Natural killer cell (primary cell): ENCODE measurements around the gene PLEKHG4B. TPM values are rescaled to one million over a fixed set of nuclear protein-coding genes. Genes with fewer than 3 reads are reported as not detected.
"Not testable (repeated sequence)": the region's sequence is repeated elsewhere in the genome, so short reads cannot be mapped to it uniquely, and the experiment has no call there.

Source experiments
- ATAC-seq, 3 donors: fragments of 150-1000 bp in 2 of 3; fragments of 200-7000 bp in 1 of 3; cut with Tn5 transposase; 1 replicate in 1 of 3; 2 replicates in 2 of 3; pipeline ENCODE4 v1.10.0; 2021; ENCODE audit warnings: mild to moderate bottlenecking in 2 of 3, moderate library complexity in 2 of 3
- DNase-seq, 2 donors: peaks; one replicate each; pipeline versions ENCODE4 v3.0.0 to v3.0.0-alpha.2; 2013 to 2021; ENCODE audit warnings: mixed read lengths in 1 of 2
- H3K27ac ChIP-seq: one replicate; pipeline ENCODE4 v1.5.1; 2013; ENCODE audit warnings: mild to moderate bottlenecking, low read length
- H3K27me3 ChIP-seq: one replicate; pipeline ENCODE4 v1.6.1; 2013; ENCODE audit warnings: low read length; ENCODE audit not compliant: control insufficient read depth, insufficient read depth
- H3K36me3 ChIP-seq: one replicate; pipeline ENCODE4 v1.6.1; 2013; ENCODE audit warnings: low read length; ENCODE audit not compliant: control insufficient read depth, insufficient read depth
- H3K4me1 ChIP-seq: one replicate; pipeline ENCODE4 v1.6.1; 2013; ENCODE audit warnings: low read length; ENCODE audit not compliant: control insufficient read depth, insufficient read depth
- H3K4me3 ChIP-seq: one replicate; pipeline ENCODE4 v1.5.1; 2013; ENCODE audit warnings: low read length
- H3K9me3 ChIP-seq: one replicate; pipeline ENCODE4 v1.6.1; 2013; ENCODE audit warnings: low read length; ENCODE audit not compliant: control insufficient read depth, insufficient read depth
- H3K27ac Mint-ChIP-seq, 2 donors: one replicate each; pipeline ENCODE4 v1.8.0; 2022; ENCODE audit warnings: mild to moderate bottlenecking in 2 of 2, mixed read lengths in 2 of 2, moderate library complexity in 1 of 2
- H3K27me3 Mint-ChIP-seq, 2 donors: one replicate each; pipeline ENCODE4 v1.8.0; 2022; ENCODE audit warnings: low read depth in 2 of 2, mixed read lengths in 2 of 2
- H3K36me3 Mint-ChIP-seq: one replicate; pipeline ENCODE4 v1.8.0; 2022; ENCODE audit warnings: mixed read lengths
- H3K4me1 Mint-ChIP-seq, 2 donors: one replicate each; pipeline ENCODE4 v1.8.0; 2022; ENCODE audit warnings: mixed read lengths in 2 of 2
- H3K4me3 Mint-ChIP-seq: one replicate; pipeline ENCODE4 v1.8.0; 2022; ENCODE audit warnings: mild to moderate bottlenecking, moderate library complexity, mixed read lengths
- H3K9me3 Mint-ChIP-seq, 2 donors: one replicate each; pipeline ENCODE4 v1.8.0; 2022; ENCODE audit warnings: mixed read lengths in 2 of 2
- WGBS: methylation state at CpG from one replicate; pipeline ENCODE4 v1.1.7; 2013; ENCODE audit warnings: missing lambda C conversion rate; ENCODE audit not compliant: insufficient coverage; 5-methylcytosine and 5-hydroxymethylcytosine counted together
- intact Hi-C: fragments of 100-400 bp; cut with micrococcal nuclease; formaldehyde crosslinking; loops from one replicate; pipeline ENCODE4 v1.14.2; 2022
- total RNA-seq, 4 donors: library from RNA; stranded (reverse); fragments of 120-200 nt in 1 of 4; gene quantifications; one replicate each; pipeline versions ENCODE4 v1.2.3 to v1.2.4, GENCODE V29; 2013 to 2022
- TF ChIP-seq, protein P1 (sequence below): fragments of 200-600 bp; IDR thresholded peaks from one replicate; pipeline ENCODE4 v1.8.0; 2022; ENCODE audit warnings: antibody characterized with exemption

Gene PLEKHG4B
- total RNA-seq, 3 donors from 2014 or later (not counting 1 experiment from before 2014, with no cell fraction given) = 0.07 TPM; not detected in 2

- TF ChIP-seq, protein P1, sequence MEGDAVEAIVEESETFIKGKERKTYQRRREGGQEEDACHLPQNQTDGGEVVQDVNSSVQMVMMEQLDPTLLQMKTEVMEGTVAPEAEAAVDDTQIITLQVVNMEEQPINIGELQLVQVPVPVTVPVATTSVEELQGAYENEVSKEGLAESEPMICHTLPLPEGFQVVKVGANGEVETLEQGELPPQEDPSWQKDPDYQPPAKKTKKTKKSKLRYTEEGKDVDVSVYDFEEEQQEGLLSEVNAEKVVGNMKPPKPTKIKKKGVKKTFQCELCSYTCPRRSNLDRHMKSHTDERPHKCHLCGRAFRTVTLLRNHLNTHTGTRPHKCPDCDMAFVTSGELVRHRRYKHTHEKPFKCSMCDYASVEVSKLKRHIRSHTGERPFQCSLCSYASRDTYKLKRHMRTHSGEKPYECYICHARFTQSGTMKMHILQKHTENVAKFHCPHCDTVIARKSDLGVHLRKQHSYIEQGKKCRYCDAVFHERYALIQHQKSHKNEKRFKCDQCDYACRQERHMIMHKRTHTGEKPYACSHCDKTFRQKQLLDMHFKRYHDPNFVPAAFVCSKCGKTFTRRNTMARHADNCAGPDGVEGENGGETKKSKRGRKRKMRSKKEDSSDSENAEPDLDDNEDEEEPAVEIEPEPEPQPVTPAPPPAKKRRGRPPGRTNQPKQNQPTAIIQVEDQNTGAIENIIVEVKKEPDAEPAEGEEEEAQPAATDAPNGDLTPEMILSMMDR = no peak
- no peak overlapping the region for H3K27ac ChIP-seq
- H3K4me1 ChIP-seq = no peaks in the 10 kb centered on the region
- Mint-ChIP-seq H3K36me3 (no peaks in the 10 kb centered on the region), H3K4me3 (no peak overlapping the region), H3K9me3 (no peaks in the 10 kb centered on the region), H3K27ac (no peak overlapping the region), H3K4me1 (no peaks in the 10 kb centered on the region), H3K27me3 (peaks cover 0 to 3% of the 10 kb centered on the region in 2 donors)
- H3K27me3 ChIP-seq = no peaks in the 10 kb centered on the region
- H3K9me3 ChIP-seq = no peaks in the 10 kb centered on the region
- no peak overlapping the region for H3K4me3 ChIP-seq
- no peaks in the 10 kb centered on the region for H3K36me3 ChIP-seq
- intact Hi-C loops = no loop called here
- 67% methylated on average over 5 of the region's 10 CpGs for WGBS
- no peak for ATAC-seq
- no peak for DNase-seq
These were observed 104.4 kb downstream of the PLEKHG4B start for GRCh38 chr5:196350-196749.

GRCh38 chr5:197031-197430 lies 105.1 kb downstream of the PLEKHG4B start:
- intact Hi-C loops, H3K9me3 Mint-ChIP-seq, H3K9me3 ChIP-seq, H3K36me3 ChIP-seq, H3K4me1 ChIP-seq, ATAC-seq, H3K4me3 ChIP-seq, H3K27me3 Mint-ChIP-seq, H3K27ac ChIP-seq, H3K4me3 Mint-ChIP-seq, H3K27ac Mint-ChIP-seq, H3K4me1 Mint-ChIP-seq, H3K27me3 ChIP-seq, H3K36me3 Mint-ChIP-seq, DNase-seq: not testable (repeated sequence)
- 88% methylated on average over 14 of the region's 18 CpGs for WGBS

GRCh38 chr5:197892-198489 lies 106.0 kb downstream of the PLEKHG4B start:
- TF ChIP-seq, protein P1 = no peak
- no peak overlapping the region for H3K4me3 ChIP-seq
- Mint-ChIP-seq H3K9me3 (no peaks in the 10 kb centered on the region), H3K4me1 (no peaks in the 10 kb centered on the region), H3K4me3 (no peak overlapping the region), H3K27ac (no peak overlapping the region), H3K36me3 (no peaks in the 10 kb centered on the region), H3K27me3 (no peaks in the 10 kb centered on the region)
- intact Hi-C loops = no loop called here
- H3K4me1 ChIP-seq = no peaks in the 10 kb centered on the region
- no peaks in the 10 kb centered on the region for H3K27me3 ChIP-seq
- no peak for DNase-seq
- ATAC-seq = no peak
- H3K27ac ChIP-seq = no peak overlapping the region
- H3K36me3 ChIP-seq = no peaks in the 10 kb centered on the region
- no peaks in the 10 kb centered on the region for H3K9me3 ChIP-seq
- WGBS = 93% methylated on average over 9 of the region's 12 CpGs

GRCh38 chr5:198516-199196 lies 106.7 kb downstream of the PLEKHG4B start:
- Mint-ChIP-seq H3K9me3 (no peaks in the 10 kb centered on the region), H3K27me3 (no peaks in the 10 kb centered on the region), H3K36me3 (no peaks in the 10 kb centered on the region), H3K4me3 (no peak overlapping the region), H3K27ac (no peak overlapping the region), H3K4me1 (no peaks in the 10 kb centered on the region)
- no peak overlapping the region for H3K4me3 ChIP-seq
- H3K9me3 ChIP-seq = no peaks in the 10 kb centered on the region
- H3K4me1 ChIP-seq = no peaks in the 10 kb centered on the region
- 97% methylated on average over 21 of the region's 21 CpGs for WGBS
- H3K27ac ChIP-seq = no peak overlapping the region
- peaks cover 2% of the 10 kb centered on the region for H3K36me3 ChIP-seq
- no peak for DNase-seq
- H3K27me3 ChIP-seq = no peaks in the 10 kb centered on the region
- intact Hi-C loops = no loop called here
- ATAC-seq = no peak
- TF ChIP-seq, protein P1 = no peak
